GM12872 (cell line): ENCODE results near the gene USP20.

Experiments used
- CTCF ChIP-seq: IDR thresholded peaks from 3 replicates; pipeline ENCODE4 v1.5.1; 2011; ENCODE audit warnings: low read depth, mild to moderate bottlenecking, low read length, moderate library complexity; ENCODE audit not compliant: insufficient read depth

The USP20 gene

GRCh38 chr9:129803676-129804060 is 31.6 kb upstream of the USP20 start:
- TF ChIP-seq CTCF = no peak

GRCh38 chr9:129806061-129806460 is 29.2 kb upstream of the USP20 start:
- TF ChIP-seq CTCF = no peak

- no peak for TF ChIP-seq CTCF
Observed at GRCh38 chr9:129809346-129809745, 25.9 kb upstream of the USP20 start.

- no peak for TF ChIP-seq CTCF
Observed at GRCh38 chr9:129810116-129810515, 25.1 kb upstream of the USP20 start.

GRCh38 chr9:129810788-129811187 is 24.5 kb upstream of the USP20 start:
- TF ChIP-seq CTCF = no peak

GRCh38 chr9:129811967-129812363 is 23.3 kb upstream of the USP20 start:
- TF ChIP-seq CTCF = no peak

GRCh38 chr9:129812385-129812784 is 22.9 kb upstream of the USP20 start:
- TF ChIP-seq CTCF = no peak

- TF ChIP-seq CTCF = no peak
Observed at GRCh38 chr9:129813661-129814060, 21.6 kb upstream of the USP20 start.
